GM21526 (cell line): ENCODE measurements around the gene CPLANE2.
"Not testable (repeated sequence)": the region's sequence is repeated elsewhere in the genome, so short reads cannot be mapped to it uniquely, and the experiment has no call there.

Source experiments
- ATAC-seq: cut with Tn5 transposase; IDR thresholded peaks from one replicate; pipeline ENCODE4 v1.9.1; 2021; ENCODE audit warnings: moderate library complexity; ENCODE audit not compliant: unreplicated experiment, low FRiP score

The CPLANE2 gene

GRCh38 chr1:16236511-16237342 is at the start of gene CPLANE2:
Gene CPLANE2 (minus strand): TSS chr1:16237183. CDS start chr1:16236742, 441 bp downstream.
- ATAC-seq: peak; percentile 85

- no peak for ATAC-seq
Measured at GRCh38 chr1:16286122-16286521, 49.1 kb upstream of the CPLANE2 start.

DNA sequence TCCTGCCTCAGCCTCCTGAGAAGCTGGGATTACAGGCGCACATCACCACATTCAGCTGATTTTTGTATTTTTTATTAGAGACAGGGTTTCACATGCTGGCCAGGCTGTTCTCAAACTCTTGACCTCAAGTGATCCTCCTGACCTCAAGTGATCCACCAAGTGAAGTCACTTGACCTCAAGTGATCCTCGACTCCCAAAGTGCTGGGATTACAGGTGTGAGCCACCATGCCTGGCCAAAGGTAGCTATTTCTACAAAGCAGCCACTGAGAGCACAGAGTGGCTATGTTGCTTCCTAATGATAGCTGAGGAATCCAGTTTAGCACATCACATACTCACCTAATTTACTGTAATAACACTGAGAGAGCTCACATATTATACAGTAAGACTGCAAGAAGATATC is 44.8 kb upstream of the CPLANE2 start:
- no peak for ATAC-seq

GRCh38 chr1:16279186-16279585 is 42.2 kb upstream of the CPLANE2 start:
- no peak for ATAC-seq

GRCh38 chr1:16276302-16277030 is 39.5 kb upstream of the CPLANE2 start:
- ATAC-seq: no peak

- no peak for ATAC-seq
Measured at GRCh38 chr1:16275591-16275990, 38.6 kb upstream of the CPLANE2 start.

DNA sequence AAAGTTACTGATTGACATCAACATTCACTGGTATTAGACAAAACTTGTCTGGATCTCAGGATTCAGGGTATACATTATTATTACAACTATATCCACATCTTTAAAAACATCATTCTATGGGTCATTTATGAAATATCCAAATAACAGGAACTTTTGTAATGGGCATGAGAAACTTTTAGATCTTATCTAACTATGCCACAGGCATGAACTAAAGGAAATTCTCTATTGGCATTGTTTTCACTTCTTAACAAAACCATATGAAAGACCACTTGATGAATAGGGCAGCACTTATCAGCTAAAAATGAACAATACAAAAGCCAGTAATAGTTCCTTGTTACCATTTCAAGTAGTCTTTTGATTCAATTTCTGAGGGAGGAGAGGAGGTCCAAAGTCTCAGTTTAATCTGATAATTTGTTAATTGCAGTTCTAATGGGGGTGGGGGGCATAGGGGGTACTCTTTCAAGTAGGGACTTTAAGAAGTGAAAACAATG is 30.8 kb upstream of the CPLANE2 start:
- no peak for ATAC-seq

DNA sequence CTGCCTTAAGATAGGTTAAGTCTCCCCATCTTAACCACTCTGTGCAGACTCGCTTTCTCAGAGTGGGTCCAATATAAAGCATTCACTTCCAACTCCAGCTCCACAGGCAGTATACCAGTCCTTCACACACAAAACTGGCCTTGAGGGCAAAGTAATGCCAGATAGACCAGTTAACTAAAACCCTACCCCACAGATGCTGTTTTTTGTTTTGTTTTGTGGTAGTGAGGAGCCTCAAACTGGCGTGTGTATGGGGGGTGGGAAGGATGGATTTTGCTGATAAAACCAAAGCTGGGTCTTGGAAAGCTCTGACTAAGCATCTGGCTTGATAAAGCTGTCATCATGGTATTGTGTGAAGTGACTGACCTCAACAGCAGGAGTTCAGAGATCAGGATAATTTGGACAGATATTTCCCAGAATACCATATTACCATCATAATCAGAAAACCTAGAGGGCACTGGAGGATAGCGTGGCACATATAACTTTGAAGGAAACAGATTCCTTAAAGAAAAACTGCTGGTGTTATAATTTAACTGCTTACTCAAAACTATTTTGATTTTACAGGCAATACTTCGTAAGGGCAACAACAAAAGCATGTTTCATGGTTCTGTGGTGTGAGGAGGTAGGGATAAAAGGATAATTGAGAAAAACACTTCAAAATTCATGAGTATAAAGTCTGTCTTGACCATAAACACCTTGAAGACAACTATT is 29.6 kb upstream of the CPLANE2 start:
- ATAC-seq: no peak

DNA sequence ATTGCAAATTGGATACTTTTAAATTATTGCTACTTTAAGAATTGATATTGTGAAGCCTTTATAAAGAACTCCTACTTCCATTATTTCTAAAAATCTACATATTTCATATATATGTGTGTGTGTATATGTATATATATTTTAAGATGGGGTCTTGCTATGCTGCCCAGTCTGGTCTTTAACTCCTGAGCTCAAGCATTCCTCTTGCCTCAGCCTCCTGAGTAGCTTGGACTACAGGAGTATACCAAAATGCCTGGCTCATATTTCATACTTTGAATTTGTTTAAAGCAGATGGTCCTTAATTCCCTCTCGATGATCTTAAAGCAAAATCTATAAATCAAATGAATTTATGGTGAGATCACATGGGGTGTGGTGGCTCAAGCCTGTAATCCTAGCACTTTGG is 25.1 kb upstream of the CPLANE2 start:
- no peak for ATAC-seq

DNA sequence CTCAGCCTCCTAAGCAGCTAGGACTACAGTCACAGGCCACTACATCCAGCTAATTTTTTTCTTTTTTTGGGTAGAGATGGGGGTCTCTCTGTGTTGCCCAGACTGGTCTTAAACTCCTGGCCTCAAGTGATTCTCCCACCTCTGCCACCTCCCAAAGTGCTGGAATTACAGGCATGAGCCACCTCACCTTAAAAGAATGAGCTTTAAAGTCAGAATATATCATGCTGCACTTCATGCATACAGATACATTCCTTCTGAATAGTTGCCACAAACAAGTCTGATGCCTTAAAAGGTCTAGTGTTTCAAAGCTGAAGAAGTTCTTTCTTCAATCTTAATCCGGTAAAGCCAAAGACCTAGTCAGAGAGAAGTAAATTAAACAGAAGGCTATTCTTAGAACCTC is 23.8 kb upstream of the CPLANE2 start:
- no peak for ATAC-seq

GRCh38 chr1:16258591-16259135 is 21.7 kb upstream of the CPLANE2 start:
- no peak for ATAC-seq

DNA sequence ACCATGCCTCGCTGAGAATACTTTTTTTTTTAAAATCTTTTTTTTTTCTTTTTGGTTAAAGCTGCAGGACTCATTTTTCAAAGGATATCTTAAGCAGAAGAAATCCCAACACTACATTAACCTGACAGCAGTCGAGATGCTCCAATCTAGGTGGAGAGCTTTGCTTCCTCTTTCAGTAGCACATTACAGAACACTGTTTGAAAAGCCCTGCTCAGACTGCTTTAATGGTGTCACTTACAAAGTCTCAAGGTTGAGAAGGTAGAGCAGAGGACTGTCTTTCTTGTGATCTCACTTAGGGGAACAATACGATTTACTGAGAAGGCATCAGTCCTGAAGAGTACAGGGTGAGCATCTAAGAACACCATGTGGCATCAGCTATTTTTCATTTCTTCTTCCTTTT is 21.0 kb upstream of the CPLANE2 start:
- no peak for ATAC-seq

DNA sequence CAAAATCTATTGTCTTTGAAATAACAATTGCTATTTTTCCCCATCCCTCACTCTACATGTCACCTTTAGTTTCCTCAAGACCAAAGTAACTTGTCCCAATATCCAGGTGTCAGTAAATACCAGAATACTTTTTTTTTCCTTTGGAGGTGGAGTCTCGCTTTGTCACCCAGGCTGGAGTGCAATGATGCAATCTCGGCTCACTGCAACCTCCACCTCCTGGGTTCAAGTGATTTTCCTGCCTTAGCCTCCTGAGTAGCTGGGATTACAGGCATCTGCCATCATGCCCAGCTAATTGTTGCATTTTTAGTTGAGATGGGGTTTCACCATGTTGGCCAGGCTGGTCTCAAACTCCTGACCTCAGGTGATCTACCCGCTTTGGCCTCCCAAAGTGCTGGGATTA is 20.6 kb upstream of the CPLANE2 start:
- ATAC-seq: not testable (repeated sequence)

DNA sequence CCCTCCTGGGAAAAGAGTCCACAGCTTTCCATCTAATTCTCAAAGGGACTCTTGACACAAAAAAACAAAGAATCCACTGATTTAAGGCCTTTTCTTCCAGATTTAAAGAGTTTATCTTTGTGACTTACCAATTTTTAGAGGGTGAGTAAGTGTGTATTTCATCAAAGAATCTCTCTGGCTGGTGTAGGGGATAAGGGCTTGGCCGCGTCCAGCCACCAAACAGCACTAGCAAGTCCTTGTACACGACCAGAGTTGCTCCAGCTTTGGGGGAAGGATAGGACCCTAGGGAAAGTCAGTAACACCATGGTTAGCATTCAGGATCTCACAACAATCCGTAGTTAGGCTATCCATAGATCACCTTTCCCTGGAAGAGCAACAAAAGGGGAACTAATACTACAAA is 19.5 kb upstream of the CPLANE2 start:
- no peak for ATAC-seq

- ATAC-seq: no peak
Measured at GRCh38 chr1:16254263-16254928, 17.4 kb upstream of the CPLANE2 start.

DNA sequence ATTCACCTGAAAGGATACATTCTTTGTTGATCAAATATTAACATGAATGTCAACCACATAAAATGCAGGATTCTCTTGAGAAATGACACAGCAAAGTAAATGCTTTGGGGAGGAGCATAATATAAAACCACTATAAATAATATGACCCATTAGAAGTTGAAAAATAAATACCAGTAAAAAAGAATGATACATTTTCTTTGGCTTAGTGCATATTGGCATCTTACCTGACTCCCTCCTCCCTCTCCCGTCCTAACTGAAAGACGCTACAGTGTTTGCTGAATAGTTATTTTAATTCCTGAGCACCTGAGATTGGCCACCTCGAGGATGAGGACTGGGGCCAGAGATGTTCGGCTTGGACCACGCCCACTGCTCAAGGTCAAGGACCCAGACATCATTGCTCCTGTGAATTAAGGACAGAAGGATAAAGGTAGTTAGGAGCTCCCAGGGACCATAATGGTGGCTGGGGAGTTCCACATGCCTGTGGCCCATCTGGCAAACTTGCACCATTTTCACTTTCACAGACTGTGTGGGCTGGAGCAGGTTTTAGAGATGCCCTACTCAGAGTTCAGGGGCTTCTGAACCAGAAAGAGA is 16.4 kb upstream of the CPLANE2 start:
- no peak for ATAC-seq

GRCh38 chr1:16252912-16253311 is 15.9 kb upstream of the CPLANE2 start:
- ATAC-seq: no peak

DNA sequence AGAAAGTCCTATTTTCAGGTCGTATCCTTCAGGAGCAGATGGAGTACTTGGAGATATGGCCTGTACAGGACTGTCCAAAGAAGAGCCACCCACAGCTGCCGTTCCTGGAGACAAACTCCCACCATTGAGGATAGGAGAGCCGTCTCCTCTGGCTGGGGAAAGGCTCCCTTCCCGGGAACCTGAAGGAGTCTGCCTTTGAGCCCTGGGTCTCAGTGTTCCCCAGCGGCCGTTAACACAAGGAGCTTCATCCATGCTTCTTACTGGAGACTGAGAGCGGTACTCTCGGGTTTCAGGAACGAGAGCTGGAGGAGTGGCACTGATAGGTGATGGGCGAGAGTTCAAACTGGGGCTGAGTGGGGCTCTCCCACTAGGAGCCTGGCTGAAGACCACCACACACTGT is 14.4 kb upstream of the CPLANE2 start:
- no peak for ATAC-seq

DNA sequence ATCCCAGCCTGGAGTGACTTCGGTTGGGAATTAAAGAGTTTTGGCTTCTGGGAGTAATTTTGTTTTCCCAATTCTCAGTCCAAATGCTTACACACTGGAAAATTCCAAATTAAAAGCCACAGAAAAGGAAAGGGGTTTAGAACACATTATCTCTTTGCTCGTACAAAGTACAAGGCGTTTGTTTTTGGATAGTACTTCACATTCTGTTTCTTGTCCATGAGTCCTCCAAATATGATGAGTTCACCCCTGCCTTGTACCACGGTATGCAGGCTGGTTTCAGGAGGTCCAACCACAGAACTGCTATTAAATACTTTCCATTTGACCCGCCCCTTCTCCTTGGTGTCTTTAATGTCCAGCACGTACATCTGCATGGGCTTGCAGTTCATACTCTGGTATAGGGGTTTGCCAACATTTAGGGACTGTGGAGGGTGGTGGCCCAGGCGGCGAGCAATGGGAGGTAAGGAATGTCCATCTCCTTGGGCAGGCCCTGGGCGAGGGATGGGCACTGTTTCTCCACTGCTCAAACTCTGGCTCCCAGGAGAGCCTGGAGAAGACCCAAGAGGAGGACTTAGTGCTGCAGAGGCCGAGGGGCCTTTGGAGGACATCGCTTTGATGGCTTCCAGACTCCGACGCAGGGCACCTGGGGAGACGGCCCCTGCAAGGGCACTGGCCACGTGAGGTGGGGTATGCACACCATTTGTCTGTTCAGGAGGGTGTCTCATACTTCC is 13.7 kb upstream of the CPLANE2 start:
- no peak for ATAC-seq
